K562 (cell line): Measurements from ENCODE around the gene NEK3. TPM values are rescaled to one million over a fixed set of nuclear protein-coding genes. Genes with fewer than 3 reads are reported as not detected.

ENCODE experiments used
- BRD4 ChIP-seq: fragments of 200-600 bp; sonication (generic); IDR thresholded peaks from 2 replicates; pipeline ENCODE4 v1.6.1; 2017; ENCODE audit warnings: inconsistent platforms
- CHAMP1 ChIP-seq: fragments of 450-650 bp; IDR thresholded peaks from 2 replicates; pipeline ENCODE4 v1.6.1; 2016; ENCODE audit warnings: mild to moderate bottlenecking
- EGR1 ChIP-seq: fragments of 450-650 bp; conservative IDR thresholded peaks from 2 replicates; pipeline ENCODE4 v1.6.1; 2017; ENCODE audit warnings: mild to moderate bottlenecking
- FOXK1 ChIP-seq: sonication (generic); formaldehyde crosslinking; IDR thresholded peaks from 2 replicates; pipeline ENCODE4 v1.8.0; 2022; ENCODE audit warnings: missing genetic modification reagents, mild to moderate bottlenecking, borderline replicate concordance
- MEIS2 ChIP-seq: fragments of 450-650 bp; IDR thresholded peaks from 2 replicates; pipeline ENCODE4 v1.6.1; 2014; ENCODE audit warnings: mild to moderate bottlenecking; ENCODE audit not compliant: partially characterized antibody
- MNT ChIP-seq, 2 experiments: fragments of 450-650 bp; conservative IDR thresholded peaks; 2 replicates each; pipeline ENCODE4 v1.6.1; 2017; ENCODE audit warnings: mild to moderate bottlenecking in 2 of 2, moderate library complexity in 2 of 2
- MYBL2 ChIP-seq, 2 experiments: fragments of 450-650 bp in 1 of 2; sonication (generic) in 1 of 2; formaldehyde crosslinking in 1 of 2; IDR thresholded peaks; 2 replicates each; pipeline versions ENCODE4 v1.6.1 to v1.8.1; 2017 to 2022; ENCODE audit warnings: borderline replicate concordance in 1 of 2, inconsistent platforms in 1 of 2, low read depth in 1 of 2, mild to moderate bottlenecking in 1 of 2, missing genetic modification reagents in 1 of 2, moderate library complexity in 1 of 2
- NFIC ChIP-seq: fragments of 450-650 bp; IDR thresholded peaks from 2 replicates; pipeline ENCODE4 v1.6.1; 2017; ENCODE audit warnings: mild to moderate bottlenecking, inconsistent platforms
- PBX2 ChIP-seq, 2 experiments: IDR thresholded peaks in 1 of 2; conservative IDR thresholded peaks in 1 of 2; 2 replicates each; pipeline ENCODE4 v1.6.1; 2016; ENCODE audit warnings: low read depth in 2 of 2, mild to moderate bottlenecking in 1 of 2, missing compliant biosample characterization in 1 of 2, missing genetic modification characterization in 1 of 2, moderate library complexity in 1 of 2
- PKNOX1 ChIP-seq: fragments of 450-650 bp; IDR thresholded peaks from 2 replicates; pipeline ENCODE4 v1.6.1; 2016
- polyA plus RNA-seq, 8 experiments: library from polyadenylated mRNA; depleted of rRNA in 4 of 8; stranded (reverse) in 5 of 8; unstranded in 3 of 8; fragments of >200 nt; fragmentation: Nextera tagmentation in 2 of 8; fragmentation: Illumina TruSeq in 1 of 8; extraction: Ambion mirVana in 2 of 8; extraction: Trizol in 1 of 8; gene quantifications; 2 replicates each; pipeline versions ENCODE4 v1.2.1 to v1.2.3, GENCODE V29; 2011 to 2014; ENCODE audit warnings: inconsistent platforms in 1 of 8, missing spikeins in 1 of 8
- total RNA-seq, 7 experiments: library from RNA; depleted of rRNA in 6 of 7; stranded (reverse); fragments of >200 nt in 6 of 7; fragmentation: Illumina TruSeq in 2 of 7; extraction: Trizol in 2 of 7; gene quantifications; 2 replicates each; pipeline versions ENCODE4 v1.2.1 to v1.2.3, GENCODE V29; 2011 to 2021; ENCODE audit warnings: low replicate concordance in 1 of 7

The NEK3 gene
- total and polyA plus RNA-seq, 9 of the 15 experiments (the other 6 are each of a cell fraction or from before 2014, with no cell fraction given): 6.2 to 11.0 (median 9.3) TPM

GRCh38 chr13:52127378-52127777 lies 32.0 kb downstream of the NEK3 start (continued):
- TF ChIP-seq PBX2 (CRISPR knock-in tag; IDR thresholded peaks at IDR 0.05; ENCODE audit: low read depth) (no peak), PBX2 (tag; conservative IDR thresholded peaks at IDR 0.05; ENCODE audit: low read depth) (peak; percentile 47; the same call in 1 of the 2 replicates), PKNOX1 (peak; percentile 55), FOXK1 (CRISPR knock-in tag) (no peak), MYBL2 (IDR thresholded peaks at IDR 0.05; ENCODE audit: low read depth) (no peak), MYBL2 (CRISPR knock-in tag; IDR thresholded peaks at IDR 0.05; ENCODE audit: borderline replicate concordance) (no peak), MEIS2 (peak; percentile 73), BRD4 (no peak), NFIC (0 out of 2 replicates have a peak, but pooled peaks have one; percentile 40), CHAMP1 (0 out of 2 replicates have a peak, but pooled peaks have one; percentile 42), EGR1 (no peak), MNT (conservative IDR thresholded peaks at IDR 0.05) (0 out of 4 replicates have a peak, but pooled peaks of 1 of the 2 experiments have one; percentile 27)
